T-helper 1 cell (primary cell): ENCODE results near the gene SEMA5A.

Experiments used
- DNase-seq, 5 donors: peaks; one replicate each; pipeline ENCODE4 v3.0.0-alpha.2; 2012 to 2020

The SEMA5A gene

GRCh38 chr5:9090381-9091026, 455.4 kb downstream of the SEMA5A start:
- no peak for DNase-seq

DNA sequence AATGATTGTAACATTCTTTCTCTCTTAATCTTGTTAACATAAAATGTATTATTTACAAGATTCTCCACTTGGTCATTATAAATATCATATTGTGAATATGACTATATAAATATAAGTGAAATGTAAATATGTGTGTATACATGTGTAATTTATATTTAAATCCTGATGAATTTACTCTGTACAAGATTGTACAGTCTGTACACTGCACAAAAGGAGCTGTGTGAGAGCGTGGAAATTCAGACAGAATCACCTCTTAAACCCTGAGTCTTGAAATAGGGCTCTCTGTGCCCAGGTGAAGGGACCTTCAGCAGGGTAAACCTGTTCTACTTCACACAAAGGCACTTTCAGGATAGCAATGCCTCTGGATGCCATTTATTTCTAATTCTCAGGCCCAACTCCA, 456.0 kb downstream of the SEMA5A start:
- no peak for DNase-seq

- DNase-seq: no peak
These were observed 462.9 kb downstream of the SEMA5A start for GRCh38 chr5:9082996-9083395.

DNA sequence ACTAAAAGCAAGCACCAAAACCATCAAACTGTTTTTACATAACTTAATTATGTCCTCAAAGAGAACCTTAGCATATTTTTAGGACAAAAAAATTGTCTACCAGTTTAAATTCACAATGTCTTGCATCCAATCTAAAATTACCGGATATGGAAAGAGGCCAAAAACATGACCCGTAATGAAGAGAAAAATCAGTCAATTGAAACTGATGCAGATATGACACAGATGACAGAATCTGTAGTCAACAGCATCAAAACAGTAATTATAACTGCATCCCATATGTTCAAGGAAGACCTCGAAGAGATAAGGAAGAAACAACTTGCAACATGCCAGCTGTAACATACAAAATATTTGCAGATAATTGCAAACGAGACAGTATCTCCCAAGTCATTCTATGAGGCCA, 473.2 kb downstream of the SEMA5A start:
- DNase-seq: no peak

GRCh38 chr5:9071524-9071923, 474.4 kb downstream of the SEMA5A start:
- no peak for DNase-seq

DNA sequence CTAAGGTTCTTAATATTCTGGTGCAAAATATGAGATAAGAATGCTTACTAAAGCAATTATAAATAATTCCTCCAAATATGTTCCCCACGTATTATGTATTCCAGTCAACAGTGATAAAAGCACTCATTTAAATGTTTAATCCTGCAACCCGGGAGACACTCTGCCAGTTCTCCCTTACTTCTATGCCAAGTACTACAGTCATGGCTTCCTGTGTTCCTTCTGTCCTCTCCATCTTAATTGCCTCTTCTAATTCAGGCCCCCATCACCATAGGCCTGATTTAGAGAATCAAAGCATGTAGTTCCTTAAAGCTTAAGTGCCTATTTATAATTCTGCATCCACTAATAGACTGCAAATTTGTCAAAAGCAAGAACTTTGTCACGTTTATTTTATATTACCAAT, 474.8 kb downstream of the SEMA5A start:
- no peak for DNase-seq

DNA sequence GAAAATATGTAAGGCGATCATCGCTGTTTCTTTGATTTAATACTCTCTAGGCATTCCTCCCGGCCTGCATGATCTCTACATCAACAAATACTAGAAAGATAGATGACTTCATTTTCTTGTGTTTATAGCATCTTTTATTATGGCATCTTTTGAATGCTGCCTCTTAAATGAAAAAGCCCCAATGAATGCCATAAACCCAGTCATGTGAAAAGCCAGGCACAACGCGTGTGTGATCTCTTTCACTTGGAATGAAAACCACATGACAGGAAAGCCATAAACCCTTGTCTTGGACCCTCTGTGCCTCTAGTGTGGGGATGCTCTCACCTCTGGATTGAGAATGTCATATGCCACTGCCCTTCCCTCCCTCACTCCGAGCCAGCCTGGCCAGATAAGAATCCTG, 476.2 kb downstream of the SEMA5A start:
- no peak for DNase-seq

GRCh38 chr5:9067154-9067553, 478.7 kb downstream of the SEMA5A start:
- no peak for DNase-seq

GRCh38 chr5:9066349-9066748, 479.5 kb downstream of the SEMA5A start:
- DNase-seq: no peak

DNA sequence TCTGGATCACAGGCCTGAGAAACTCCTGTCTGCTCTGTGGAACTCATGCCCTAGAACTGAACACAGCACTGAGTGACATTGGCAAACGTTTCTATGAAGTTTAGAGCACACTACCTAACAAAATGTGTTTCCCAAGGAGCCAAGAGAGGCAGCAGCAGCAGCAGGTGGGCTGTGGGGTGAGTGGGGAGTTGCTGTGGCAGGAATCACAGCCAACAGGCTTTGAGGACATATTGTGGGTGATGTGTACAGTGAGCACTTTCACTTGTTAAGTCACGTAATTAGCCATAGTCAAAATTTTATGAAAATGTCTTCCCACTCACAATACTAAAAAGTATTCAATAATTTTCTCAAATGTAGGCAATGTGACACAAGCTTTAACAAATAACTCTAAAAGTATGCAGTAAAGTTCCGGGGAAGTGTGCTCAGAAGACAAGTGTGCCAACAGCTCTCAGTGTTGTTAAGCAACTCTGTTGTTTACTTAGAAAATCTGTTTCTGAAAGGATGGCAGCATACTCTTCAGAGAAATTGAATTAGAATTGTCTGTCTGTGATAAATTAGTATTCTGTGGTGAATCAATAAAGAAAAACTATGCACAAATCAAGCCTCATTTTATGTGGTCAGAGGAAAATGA, 482.1 kb downstream of the SEMA5A start:
- no peak for DNase-seq

- DNase-seq: no peak
These were observed 483.0 kb downstream of the SEMA5A start for GRCh38 chr5:9062873-9063272.

GRCh38 chr5:9059920-9060691, 485.8 kb downstream of the SEMA5A start:
- DNase-seq: no peak

DNA sequence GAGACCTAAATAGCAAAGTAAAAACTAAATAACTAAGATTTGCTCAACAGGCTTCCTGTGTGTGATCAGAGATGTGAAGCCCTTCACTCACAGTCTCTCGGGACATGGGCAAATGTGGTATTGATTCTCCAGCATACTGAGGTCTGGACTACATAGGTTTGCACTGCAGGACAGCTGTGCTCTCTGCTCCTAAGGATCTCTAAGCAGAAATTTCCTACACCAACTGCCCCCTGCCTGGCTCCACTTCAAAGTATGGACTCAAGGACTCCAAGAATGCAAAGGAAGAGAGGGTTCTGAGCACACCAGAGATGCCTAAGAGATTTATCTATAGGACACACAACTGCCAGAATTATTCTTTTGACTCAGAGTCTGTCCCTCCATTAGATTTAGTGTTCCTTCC, 487.2 kb downstream of the SEMA5A start:
- no peak for DNase-seq

DNA sequence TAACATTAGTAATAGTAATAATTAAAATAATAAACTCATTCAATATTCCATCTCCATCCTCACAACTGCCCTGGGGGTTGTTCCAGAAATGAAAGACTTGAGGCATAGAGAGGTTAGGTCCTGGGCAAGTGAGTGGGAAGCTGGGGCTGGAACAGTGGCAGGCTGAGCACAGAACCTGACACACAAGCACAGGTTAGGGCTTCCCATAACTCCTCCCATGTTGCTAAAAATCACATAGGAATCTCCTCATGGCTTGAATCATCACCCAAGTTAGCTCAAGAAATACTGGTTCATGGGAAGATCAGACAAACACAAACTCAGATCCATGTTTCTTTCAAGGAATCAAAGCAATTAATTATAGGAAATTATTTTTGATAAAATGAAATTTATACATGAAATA, 487.7 kb downstream of the SEMA5A start:
- DNase-seq: no peak

- DNase-seq: no peak
These were observed 488.4 kb downstream of the SEMA5A start for GRCh38 chr5:9057406-9058000.

- DNase-seq: no peak
These were observed 489.8 kb downstream of the SEMA5A start for GRCh38 chr5:9056046-9056445.

DNA sequence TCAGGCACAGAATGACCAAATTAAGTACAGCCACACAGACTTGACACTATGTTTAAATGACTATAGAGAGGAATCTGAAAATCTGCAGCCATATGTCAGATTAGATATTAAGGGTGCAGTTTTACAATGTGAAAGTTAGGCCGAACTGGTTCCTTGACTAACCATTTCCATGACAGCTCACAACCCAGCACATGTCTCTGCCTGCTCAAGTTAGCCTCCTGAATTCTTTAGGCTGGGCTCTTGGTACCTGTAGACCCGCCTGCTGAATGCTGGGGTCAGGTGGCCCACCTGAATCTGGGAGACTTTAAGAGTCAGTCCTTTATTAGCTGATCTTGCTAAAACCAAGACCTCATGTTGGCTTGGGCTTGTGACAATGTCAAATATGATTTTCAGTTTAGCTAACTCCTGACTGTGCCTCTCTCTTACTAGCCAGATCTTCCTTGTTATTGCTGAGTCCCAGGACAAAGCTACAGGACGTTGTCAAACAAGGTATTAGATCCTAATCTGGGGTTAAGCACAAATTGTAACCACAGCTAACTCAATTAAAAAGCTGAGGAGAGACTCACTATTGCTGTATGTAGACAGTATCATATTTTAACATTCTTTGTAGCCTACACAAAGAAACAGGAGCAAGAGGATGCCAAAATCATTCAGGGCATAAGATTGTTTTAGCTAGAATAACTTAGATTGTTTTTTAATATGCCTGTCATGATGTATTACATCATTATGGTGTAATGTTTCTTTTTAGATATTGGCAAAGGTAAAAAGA, 490.9 kb downstream of the SEMA5A start:
- no peak for DNase-seq

- no peak for DNase-seq
These were observed 491.6 kb downstream of the SEMA5A start for GRCh38 chr5:9054322-9054721.

DNA sequence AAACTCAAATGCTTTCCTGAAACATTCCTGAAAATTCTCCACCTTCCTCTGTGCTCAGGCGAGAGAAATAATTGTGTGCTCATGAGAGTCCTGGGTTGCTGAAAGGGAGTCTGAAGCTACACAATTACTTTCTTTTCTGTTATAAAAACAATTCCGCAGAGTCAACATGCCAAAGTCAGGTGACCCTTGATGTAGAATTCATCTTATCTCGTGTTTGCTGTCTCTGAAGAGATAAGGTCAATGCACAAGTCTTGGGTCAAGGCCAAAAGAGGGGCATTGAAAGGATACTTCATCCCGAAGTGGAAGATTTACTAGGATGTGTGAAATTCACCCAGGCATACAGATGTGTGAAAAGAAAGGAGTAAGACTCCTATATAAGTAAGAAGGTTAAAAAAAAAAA, 493.5 kb downstream of the SEMA5A start:
- DNase-seq: no peak

- DNase-seq: no peak
These were observed 494.1 kb downstream of the SEMA5A start for GRCh38 chr5:9051779-9052178.

GRCh38 chr5:9047932-9048331, 497.9 kb downstream of the SEMA5A start:
- no peak for DNase-seq

GRCh38 chr5:9046756-9047481, 499.0 kb downstream of the SEMA5A start:
- DNase-seq: no peak
